ENCODE measurements around the gene HLA-DMA.
"Not testable (repeated sequence)": the region's sequence is repeated elsewhere in the genome, so short reads cannot be mapped to it uniquely, and the experiment has no call there.

HLA-DMA gene

GRCh38 chr6:32954267-32954666, 1.4 kb upstream of the HLA-DMA start:
- DNase-seq = no peak

- DNase-seq = no peak
These were observed 878 bp upstream of the HLA-DMA start for GRCh38 chr6:32953775-32954174.

- DNase-seq = no peak
These were observed 2.4 kb downstream of the HLA-DMA start for GRCh38 chr6:32950449-32950848.

- DNase-seq = no peak
These were observed 2.9 kb downstream of the HLA-DMA start for GRCh38 chr6:32950010-32950409.

GRCh38 chr6:32949113-32949512, 3.8 kb downstream of the HLA-DMA start:
- no peak for DNase-seq

GRCh38 chr6:32947552-32948465, 5.1 kb downstream of the HLA-DMA start:
- DNase-seq = peak; percentile 68

- no peak for DNase-seq
These were observed 6.0 kb downstream of the HLA-DMA start for GRCh38 chr6:32946893-32947292.

GRCh38 chr6:32945953-32946352, 6.9 kb downstream of the HLA-DMA start:
- DNase-seq = no peak

GRCh38 chr6:32945108-32945760, 7.7 kb downstream of the HLA-DMA start:
- DNase-seq = no peak

GRCh38 chr6:32943864-32944649, 8.8 kb downstream of the HLA-DMA start:
- DNase-seq = no peak

- DNase-seq = not testable (repeated sequence)
These were observed 10.3 kb downstream of the HLA-DMA start for GRCh38 chr6:32942555-32943123.

GRCh38 chr6:32941214-32941768, 11.6 kb downstream of the HLA-DMA start:
- no peak for DNase-seq

- peak; percentile 88 for DNase-seq
These were observed 12.2 kb downstream of the HLA-DMA start, which contains the start of gene HLA-DMB for GRCh38 chr6:32940656-32941213. Gene HLA-DMB, minus strand, starts transcription at chr6:32941028. Its CDS starts 221 bp downstream, at chr6:32940807.

GRCh38 chr6:32938494-32938893, 14.4 kb downstream of the HLA-DMA start:
- no peak for DNase-seq

GRCh38 chr6:32937230-32937633, 15.7 kb downstream of the HLA-DMA start:
- no peak for DNase-seq

GRCh38 chr6:32936239-32937152, 16.4 kb downstream of the HLA-DMA start:
- DNase-seq = no peak

- no peak for DNase-seq
These were observed 17.2 kb downstream of the HLA-DMA start for GRCh38 chr6:32935551-32936238.

GRCh38 chr6:32933661-32934085, 19.2 kb downstream of the HLA-DMA start:
- DNase-seq = peak; percentile 46

GRCh38 chr6:32932132-32932868, 20.6 kb downstream of the HLA-DMA start:
- no peak for DNase-seq

GRCh38 chr6:32931211-32931610, 21.7 kb downstream of the HLA-DMA start:
- no peak for DNase-seq

Measured in NCI-H526 treated with DMSO at 0.1 percent for 48 hours (cell line).